GM18526 (cell line): Measurements from ENCODE around the gene ID3.
A peak's percentile ranks its signal among the peaks of the same experiment; 100 is the strongest.

Experiments used
- POLR2A ChIP-seq: IDR thresholded peaks from 3 replicates; pipeline ENCODE4 v1.6.1; 2011; ENCODE audit not compliant: insufficient read length; ENCODE audit errors: extremely low read depth

ID3 gene

GRCh38 chr1:23593042-23593521, 33.8 kb upstream of the ID3 start:
- TF ChIP-seq POLR2A, result no peak

DNA sequence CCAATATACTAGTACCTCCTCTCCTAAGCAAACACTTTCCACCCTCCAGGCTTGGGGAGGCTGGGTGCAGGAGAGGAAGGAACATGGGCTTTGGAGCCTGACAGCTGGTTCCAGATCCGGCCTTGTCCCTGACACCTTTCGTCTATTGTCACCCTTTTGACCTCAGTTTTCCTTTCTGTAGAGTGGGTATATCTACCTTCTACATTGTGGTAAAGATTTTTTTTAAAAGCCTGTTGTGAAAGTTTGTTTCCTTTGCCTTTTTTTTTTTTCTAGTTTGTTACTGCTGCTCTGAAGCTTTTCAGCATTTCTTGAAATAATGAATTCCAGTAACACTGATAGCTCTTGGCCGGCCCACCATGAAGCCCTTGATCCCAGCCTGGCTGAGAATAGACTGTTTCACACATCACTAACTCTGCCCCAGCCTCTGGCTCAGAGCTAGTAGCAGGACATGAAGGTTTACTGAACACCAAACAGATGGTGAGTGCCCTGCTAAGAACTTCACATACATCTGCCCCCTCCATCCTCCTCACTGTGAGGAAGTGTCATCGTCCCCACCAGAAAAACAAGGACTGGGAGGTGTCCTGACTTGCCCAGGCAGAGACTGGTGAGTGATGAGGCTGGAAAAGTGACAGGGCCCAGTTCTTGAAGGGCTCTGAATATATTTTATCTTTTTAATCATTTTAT, 33.0 kb upstream of the ID3 start:
- TF ChIP-seq POLR2A, result no peak

- TF ChIP-seq POLR2A, result peak; percentile 21
Observed at GRCh38 chr1:23591460-23592208, 32.3 kb upstream of the ID3 start.

GRCh38 chr1:23590058-23590783, 30.9 kb upstream of the ID3 start:
- TF ChIP-seq POLR2A, result no peak

- TF ChIP-seq POLR2A, result no peak
Observed at GRCh38 chr1:23589585-23589986, 30.3 kb upstream of the ID3 start.

DNA sequence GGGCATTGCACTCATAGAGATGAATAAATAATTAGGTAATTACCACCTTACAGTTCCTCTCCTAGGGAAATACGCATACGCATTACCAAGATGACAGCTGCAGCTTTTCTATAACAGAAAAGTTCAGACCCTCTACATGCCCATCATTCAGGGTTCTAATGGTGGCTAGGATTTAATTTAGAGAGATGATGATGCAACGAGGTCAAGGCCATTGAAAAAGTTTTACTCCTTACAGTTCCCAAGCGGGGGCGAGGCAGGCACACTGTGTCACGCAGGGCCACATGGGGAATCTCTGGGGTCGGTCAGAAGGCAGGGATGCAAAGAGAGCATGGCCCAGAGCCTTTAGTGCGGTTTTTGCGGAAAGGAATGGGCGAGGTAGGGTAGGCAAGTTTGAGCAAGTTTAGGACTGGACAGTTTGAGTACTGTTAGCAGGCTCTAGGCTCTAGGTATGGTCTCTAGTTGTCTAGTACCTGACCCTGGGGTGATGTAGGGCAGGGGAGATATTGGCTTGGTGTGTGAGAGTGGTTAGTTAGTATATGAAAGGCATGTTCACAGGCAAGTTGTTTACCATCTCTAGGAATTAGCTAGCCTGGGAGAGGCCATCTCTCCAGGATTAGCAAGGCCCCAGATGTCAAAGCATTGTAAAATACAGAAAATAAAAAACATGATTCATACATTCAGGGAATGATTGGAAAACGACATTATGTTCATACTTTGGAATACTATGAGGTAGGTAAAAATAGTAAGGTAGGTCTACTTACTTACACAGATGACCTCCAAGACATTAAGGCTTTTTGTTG, 29.6 kb upstream of the ID3 start:
- no peak for TF ChIP-seq POLR2A

- TF ChIP-seq POLR2A, result no peak
Observed at GRCh38 chr1:23585321-23586022, 26.2 kb upstream of the ID3 start.

DNA sequence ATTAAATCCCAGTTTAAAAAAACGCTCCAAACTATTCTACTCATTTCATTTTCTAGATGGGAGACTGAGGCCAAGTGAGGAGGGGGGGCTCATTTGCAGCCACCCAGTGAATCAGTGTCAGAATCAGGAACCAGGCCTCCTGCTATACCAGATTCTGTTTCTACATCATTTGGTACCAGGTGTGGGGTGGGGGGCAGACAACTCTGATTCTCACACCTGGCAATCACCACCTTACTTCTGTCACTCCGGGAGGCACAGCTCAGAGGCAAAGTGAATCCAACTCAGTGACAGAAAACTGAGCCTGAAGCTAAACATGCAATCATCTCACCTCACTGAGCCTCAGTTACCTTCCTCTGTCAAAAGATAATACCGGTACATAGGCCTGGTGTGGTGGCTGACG, 23.5 kb upstream of the ID3 start:
- no peak for TF ChIP-seq POLR2A

DNA sequence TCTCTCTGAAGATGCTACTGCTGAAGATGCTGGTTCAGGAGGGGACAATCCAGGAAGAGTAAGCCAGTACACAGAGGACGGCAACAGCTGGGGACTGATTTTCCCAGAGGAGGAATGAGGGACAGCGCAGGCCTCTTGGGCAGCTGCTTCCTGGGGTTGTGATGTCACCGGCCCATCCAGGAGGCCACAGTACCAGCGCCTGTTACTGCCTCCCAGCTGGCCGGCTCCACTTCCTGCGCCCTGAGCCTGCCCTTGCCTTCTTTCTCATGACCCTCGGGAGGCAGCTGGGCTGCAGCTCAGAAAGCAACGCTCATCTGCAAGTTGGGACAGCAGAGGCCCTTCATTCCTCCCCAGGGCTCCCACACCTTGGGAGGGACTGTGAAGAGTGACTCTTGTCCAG, 21.9 kb upstream of the ID3 start:
- no peak for TF ChIP-seq POLR2A

GRCh38 chr1:23578997-23579363, 19.7 kb upstream of the ID3 start:
- TF ChIP-seq POLR2A, result no peak

GRCh38 chr1:23578311-23578996, 19.2 kb upstream of the ID3 start:
- TF ChIP-seq POLR2A, result no peak

DNA sequence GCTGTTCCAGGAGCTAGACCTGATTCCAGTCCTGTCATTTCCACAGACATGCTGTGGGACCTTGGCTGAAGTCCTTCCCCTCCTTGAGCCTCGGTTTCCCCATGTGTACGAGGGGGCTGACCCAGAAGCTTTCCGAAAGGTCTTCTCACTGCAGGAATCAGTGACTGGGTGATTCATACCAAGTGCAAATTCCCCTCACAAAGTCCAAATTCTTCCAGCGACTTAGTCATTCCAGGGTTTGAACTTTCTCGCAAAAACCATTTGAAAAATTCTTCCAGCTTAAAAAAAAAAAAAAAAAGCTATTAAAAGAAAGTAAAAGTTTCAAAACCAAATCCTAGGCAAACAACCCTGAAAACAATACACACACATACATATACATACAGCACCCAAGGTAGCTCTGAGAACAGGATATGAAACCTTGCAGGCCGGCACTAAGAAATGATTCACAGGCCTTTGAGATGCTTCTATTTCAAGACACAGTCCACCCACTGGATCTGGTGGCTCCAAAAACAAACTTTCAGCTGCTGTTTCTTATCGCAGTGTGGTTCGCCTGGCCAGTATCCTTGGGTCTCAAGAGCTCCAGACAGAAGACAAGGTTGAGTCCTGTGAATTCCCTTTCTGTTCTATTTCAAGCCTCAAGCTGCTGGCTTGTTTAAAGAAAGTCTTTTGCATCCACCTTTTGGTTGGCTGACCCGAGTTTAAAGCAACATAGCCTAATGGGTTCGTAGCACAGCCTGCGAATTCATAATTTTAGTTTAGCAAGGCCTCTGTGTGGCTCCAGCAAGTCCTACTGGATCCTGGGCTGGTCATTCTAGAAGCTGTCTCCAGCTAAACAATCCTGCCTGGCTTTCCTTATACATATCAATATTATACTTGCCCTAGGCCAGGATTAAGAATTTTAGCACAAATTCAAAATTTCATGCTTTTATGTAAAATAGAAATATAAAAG, 18.0 kb upstream of the ID3 start:
- no peak for TF ChIP-seq POLR2A

- TF ChIP-seq POLR2A, result no peak
Observed at GRCh38 chr1:23576338-23577055, 17.2 kb upstream of the ID3 start.
